Caki2 (cell line): ENCODE measurements around the gene GATAD2A. TPM values are rescaled to one million over a fixed set of nuclear protein-coding genes. Genes with fewer than 3 reads are reported as not detected.

Source experiments
- DNase-seq: peaks from one replicate; pipeline ENCODE4 v3.0.0-alpha.2; 2015; ENCODE audit warnings: low read depth
- in situ Hi-C: cut with HindIII; loops from 2 replicates; pipeline ENCODE4 v1.10.0; 2016; ENCODE audit warnings: low sequenced_read_pairs, low pct_unique_long_range_greater_than_20kb, mixed read lengths
- total RNA-seq: library from RNA; depleted of rRNA; stranded (reverse); fragments of >200 nt; shearing (Covaris generic); gene quantifications from 2 replicates; pipeline ENCODE4 v1.2.3, GENCODE V29; 2014; ENCODE audit warnings: low replicate concordance

GATAD2A gene
- total RNA-seq, 1 experiment from 2014 or later = 29.2 TPM

- in situ Hi-C loops = loop anchor here (10.0 kb wide), 1 partner anchor 134 kb away; the partner anchor contains the start of genes ATP13A1 and ZNF101
- DNase-seq = no peak
Observed at GRCh38 chr19:19530889-19531288, 125.4 kb downstream of the GATAD2A start.

GRCh38 chr19:19531951-19532805 is 126.7 kb downstream of the GATAD2A start:
- peak; percentile 35 for DNase-seq
- in situ Hi-C loops = loop anchor here (10.0 kb wide), 1 partner anchor 133 kb away; the partner anchor contains the start of genes ATP13A1 and ZNF101

GRCh38 chr19:19532806-19533701 is 127.6 kb downstream of the GATAD2A start:
- DNase-seq = no peak
- in situ Hi-C loops = loop anchor here (10.0 kb wide), 1 partner anchor 132 kb away; the partner anchor contains the start of genes ATP13A1 and ZNF101

- in situ Hi-C loops = loop anchor here (10.0 kb wide), 1 partner anchor 131 kb away; the partner anchor contains the start of genes ATP13A1 and ZNF101
- no peak for DNase-seq
Observed at GRCh38 chr19:19533841-19534240, 128.4 kb downstream of the GATAD2A start.

- no peak for DNase-seq
- in situ Hi-C loops = loop anchor here (10.0 kb wide), 1 partner anchor 130 kb away; the partner anchor contains the start of genes ATP13A1 and ZNF101
Observed at GRCh38 chr19:19534556-19535265, 129.2 kb downstream of the GATAD2A start.

- no peak for DNase-seq
- in situ Hi-C loops = loop anchor here (10.0 kb wide), 1 partner anchor 129 kb away; the partner anchor contains the start of genes ATP13A1 and ZNF101
Observed at GRCh38 chr19:19535311-19536191, 130.1 kb downstream of the GATAD2A start.

- DNase-seq = no peak
- in situ Hi-C loops = loop anchor here (10.0 kb wide), 1 partner anchor 127 kb away; the partner anchor contains the start of genes ATP13A1 and ZNF101
Observed at GRCh38 chr19:19537075-19538048, 131.9 kb downstream of the GATAD2A start.

- in situ Hi-C loops = loop anchor here (10.0 kb wide), 1 partner anchor 127 kb away; the partner anchor contains the start of genes ATP13A1 and ZNF101
- no peak for DNase-seq
Observed at GRCh38 chr19:19538061-19538784, 132.7 kb downstream of the GATAD2A start, which contains the start of gene CILP2. Gene CILP2, plus strand, starts transcription at chr19:19538265. Its CDS starts 85 bp downstream, at chr19:19538350.

GRCh38 chr19:19538785-19539166 is 133.3 kb downstream of the GATAD2A start:
- no peak for DNase-seq
- in situ Hi-C loops = loop anchor here (10.0 kb wide), 1 partner anchor 126 kb away; the partner anchor contains the start of genes ATP13A1 and ZNF101

- in situ Hi-C loops = loop anchor here (10.0 kb wide), 1 partner anchor 125 kb away; the partner anchor contains the start of genes ATP13A1 and ZNF101
- DNase-seq = no peak
Observed at GRCh38 chr19:19539698-19540063, 134.2 kb downstream of the GATAD2A start.

GRCh38 chr19:19540064-19540714 is 134.7 kb downstream of the GATAD2A start:
- no peak for DNase-seq

GRCh38 chr19:19540715-19541515 is 135.4 kb downstream of the GATAD2A start:
- no peak for DNase-seq
- in situ Hi-C loops = no loop called here

More at GRCh38 chr19:19540064-19540714, 134.7 kb downstream of the GATAD2A start:
- in situ Hi-C loops = no loop called here

GRCh38 chr19:19541616-19542015 is 136.1 kb downstream of the GATAD2A start:
- in situ Hi-C loops = no loop called here
- DNase-seq = no peak

- in situ Hi-C loops = no loop called here
- no peak for DNase-seq
Observed at GRCh38 chr19:19542507-19542906, 137.0 kb downstream of the GATAD2A start.
